Smooth muscle cell (in vitro differentiated cells): ENCODE measurements around the gene HM13. TPM values are rescaled to one million over a fixed set of nuclear protein-coding genes. Genes with fewer than 3 reads are reported as not detected.

Source experiments
- DNase-seq: peaks from one replicate; lab custom pipeline; 2025; ENCODE audit not compliant: unreplicated experiment; lab: John Stamatoyannopoulos, UW
- H2AFZ ChIP-seq: fragments of 200-600 bp; sonication (generic); 2 replicates; pipeline ENCODE4 v1.6.0; 2016; ENCODE audit warnings: antibody characterized with exemption, low read depth, mild to moderate bottlenecking
- H3F3A ChIP-seq: fragments of 200-600 bp; sonication (generic); 2 replicates; pipeline ENCODE4 v1.6.0; 2017; ENCODE audit warnings: antibody characterized with exemption, low read depth
- H3K27ac ChIP-seq: fragments of 200-600 bp; sonication (generic); 2 replicates; pipeline ENCODE4 v1.5.1; 2016; ENCODE audit warnings: low read depth, mild to moderate bottlenecking
- H3K27me3 ChIP-seq: fragments of 200-600 bp; sonication (generic); 2 replicates; pipeline ENCODE4 v1.6.1; 2016; ENCODE audit warnings: low read depth, mild to moderate bottlenecking
- H3K36me3 ChIP-seq: fragments of 200-600 bp; sonication (generic); 2 replicates; pipeline ENCODE4 v1.5.1; 2016; ENCODE audit warnings: low read depth
- H3K4me1 ChIP-seq: fragments of 200-600 bp; sonication (generic); 2 replicates; pipeline ENCODE4 v1.5.1; 2016; ENCODE audit warnings: low read depth
- H3K4me2 ChIP-seq: fragments of 200-600 bp; sonication (generic); 2 replicates; pipeline ENCODE4 v1.6.0; 2016; ENCODE audit warnings: mild to moderate bottlenecking
- H3K4me3 ChIP-seq: fragments of 200-600 bp; sonication (generic); 2 replicates; pipeline ENCODE4 v1.5.1; 2016; ENCODE audit warnings: mild to moderate bottlenecking
- H3K79me2 ChIP-seq: fragments of 200-600 bp; sonication (generic); 2 replicates; pipeline ENCODE4 v1.6.0; 2016; ENCODE audit warnings: low read depth, mild to moderate bottlenecking
- H3K9ac ChIP-seq: fragments of 200-600 bp; sonication (generic); 2 replicates; pipeline ENCODE4 v1.6.0; 2016; ENCODE audit warnings: low read depth
- H3K9me3 ChIP-seq: fragments of 200-600 bp; sonication (generic); replicated peaks from 2 replicates; pipeline ENCODE4 v1.5.1; 2016; ENCODE audit warnings: low read depth
- H4K20me1 ChIP-seq: fragments of 200-600 bp; sonication (generic); 2 replicates; pipeline ENCODE4 v1.6.0; 2016; ENCODE audit warnings: low read depth
- WGBS: methylation state at CpG from one replicate; pipeline ENCODE4 v1.1.7; 2016; ENCODE audit warnings: low lambda C conversion rate; 5-methylcytosine and 5-hydroxymethylcytosine counted together
- polyA plus RNA-seq: library from polyadenylated mRNA; unstranded; fragments of >200 nt; fragmentation: Nextera tagmentation; extraction: Ambion mirVana; gene quantifications from 2 replicates; pipeline ENCODE4 v1.2.1, GENCODE V29; 2016
- total RNA-seq: library from RNA; depleted of rRNA; stranded (reverse); fragments of >200 nt; gene quantifications from 2 replicates; pipeline ENCODE4 v1.2.3, GENCODE V29; 2014
- TF ChIP-seq, protein P1 (sequence below): fragments of 200-600 bp; sonication (generic); IDR thresholded peaks from 2 replicates; pipeline ENCODE4 v1.5.1; 2017; ENCODE audit warnings: borderline replicate concordance, mild to moderate bottlenecking, antibody characterized with exemption; ENCODE audit not compliant: insufficient read depth, poor library complexity, severe bottlenecking

Gene HM13
- total and polyA plus RNA-seq, 2 experiments from 2014 or later: 210 to 336 TPM

- Histone ChIP-seq H3K4me1 (no peaks in the 10 kb centered on the region), H3K4me3 (no peak overlapping the region), H2AFZ (no peak overlapping the region), H3K27me3 (no peaks in the 10 kb centered on the region), H3F3A (no peaks in the 10 kb centered on the region), H4K20me1 (peaks cover 100% of the 10 kb centered on the region), H3K79me2 (peaks cover 98% of the 10 kb centered on the region), H3K27ac (no peak overlapping the region), H3K9ac (no peak overlapping the region), H3K9me3 (no peaks in the 10 kb centered on the region), H3K4me2 (no peak overlapping the region), H3K36me3 (peaks cover 8% of the 10 kb centered on the region)
- TF ChIP-seq, protein P1, sequence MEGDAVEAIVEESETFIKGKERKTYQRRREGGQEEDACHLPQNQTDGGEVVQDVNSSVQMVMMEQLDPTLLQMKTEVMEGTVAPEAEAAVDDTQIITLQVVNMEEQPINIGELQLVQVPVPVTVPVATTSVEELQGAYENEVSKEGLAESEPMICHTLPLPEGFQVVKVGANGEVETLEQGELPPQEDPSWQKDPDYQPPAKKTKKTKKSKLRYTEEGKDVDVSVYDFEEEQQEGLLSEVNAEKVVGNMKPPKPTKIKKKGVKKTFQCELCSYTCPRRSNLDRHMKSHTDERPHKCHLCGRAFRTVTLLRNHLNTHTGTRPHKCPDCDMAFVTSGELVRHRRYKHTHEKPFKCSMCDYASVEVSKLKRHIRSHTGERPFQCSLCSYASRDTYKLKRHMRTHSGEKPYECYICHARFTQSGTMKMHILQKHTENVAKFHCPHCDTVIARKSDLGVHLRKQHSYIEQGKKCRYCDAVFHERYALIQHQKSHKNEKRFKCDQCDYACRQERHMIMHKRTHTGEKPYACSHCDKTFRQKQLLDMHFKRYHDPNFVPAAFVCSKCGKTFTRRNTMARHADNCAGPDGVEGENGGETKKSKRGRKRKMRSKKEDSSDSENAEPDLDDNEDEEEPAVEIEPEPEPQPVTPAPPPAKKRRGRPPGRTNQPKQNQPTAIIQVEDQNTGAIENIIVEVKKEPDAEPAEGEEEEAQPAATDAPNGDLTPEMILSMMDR: no peak
- 92% methylated on average over 6 of the region's 6 CpGs for WGBS
- no peak for DNase-seq
These were observed 8.5 kb downstream of the HM13 start for GRCh38 chr20:31522731-31523130.

DNA sequence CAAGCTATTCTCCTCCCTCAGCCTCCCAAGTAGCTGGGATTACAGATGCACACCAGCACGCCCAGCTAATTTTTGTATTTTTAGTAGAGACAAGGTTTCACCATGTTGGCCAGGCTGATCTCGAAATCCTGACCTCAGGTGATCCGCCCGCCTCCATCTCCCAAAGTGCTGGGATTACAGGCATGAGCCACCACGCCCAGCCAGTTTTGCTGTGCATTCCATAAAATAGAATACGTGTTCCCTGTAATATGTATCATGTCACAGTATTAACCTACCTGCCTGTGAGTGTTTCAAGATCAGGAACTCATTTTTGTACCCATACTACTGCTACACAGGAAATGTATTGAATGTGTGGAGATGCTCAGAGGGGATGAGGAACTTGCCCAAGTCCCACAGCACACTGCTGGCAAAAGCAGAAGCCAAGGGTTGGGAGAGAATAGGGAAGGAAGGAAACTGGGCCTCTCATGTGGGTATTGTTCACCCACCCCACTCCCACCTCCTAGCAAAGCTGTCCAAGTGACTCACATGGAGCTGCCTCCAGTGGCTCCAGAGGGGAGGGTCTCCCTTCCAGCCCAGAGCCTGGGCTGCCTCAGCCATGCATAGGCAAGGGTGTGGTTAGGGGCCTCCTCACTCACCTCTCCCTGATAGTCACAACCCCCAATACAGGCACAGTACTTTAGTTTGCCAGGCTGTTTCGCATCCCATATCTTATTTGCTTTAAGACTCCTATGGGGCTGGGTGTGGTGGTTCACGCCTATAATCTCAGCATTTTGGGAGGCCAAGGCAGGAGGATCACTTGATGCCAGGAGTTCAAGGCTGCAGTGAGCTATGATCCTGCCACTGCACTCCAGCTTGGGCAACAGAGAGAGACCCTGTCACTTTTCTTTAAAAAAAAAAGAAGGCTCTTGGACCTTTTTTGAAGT, 9.4 kb downstream of the HM13 start:
- no peak for DNase-seq
- H4K20me1 ChIP-seq: peaks cover 100% of the 10 kb centered on the region
- peaks cover 8% of the 10 kb centered on the region for H3K36me3 ChIP-seq
- H3K27me3 ChIP-seq: no peaks in the 10 kb centered on the region
- H3K4me1 ChIP-seq: no peaks in the 10 kb centered on the region
- no peaks in the 10 kb centered on the region for H3F3A ChIP-seq
- no peak overlapping the region for H3K9ac ChIP-seq
- peaks cover 97% of the 10 kb centered on the region for H3K79me2 ChIP-seq
- no peak overlapping the region for H3K27ac ChIP-seq
- TF ChIP-seq, protein P1: no peak
- no peaks in the 10 kb centered on the region for H3K9me3 ChIP-seq
- no peak overlapping the region for H2AFZ ChIP-seq
- H3K4me2 ChIP-seq: no peak overlapping the region
- no peak overlapping the region for H3K4me3 ChIP-seq
- 94% methylated on average over 8 of the region's 8 CpGs for WGBS

DNA sequence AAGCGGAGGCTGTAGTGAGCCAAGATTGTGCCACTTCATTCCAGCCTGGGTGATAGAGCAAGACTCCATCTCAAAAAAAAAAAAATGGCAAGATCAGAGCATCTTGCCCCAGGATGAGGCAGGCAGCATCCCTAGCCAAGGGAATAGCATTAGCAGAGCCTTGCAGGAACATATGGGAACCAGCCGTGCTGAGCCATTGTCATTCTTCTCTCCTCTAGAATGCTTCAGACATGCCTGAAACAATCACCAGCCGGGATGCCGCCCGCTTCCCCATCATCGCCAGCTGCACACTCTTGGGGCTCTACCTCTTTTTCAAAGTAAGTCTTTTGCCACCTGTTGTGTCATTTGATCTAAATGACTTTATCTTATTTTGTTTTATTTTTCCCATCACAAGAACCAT, 13.0 kb downstream of the HM13 start:
- no peak for DNase-seq
- Histone ChIP-seq H2AFZ (no peak overlapping the region), H3K4me1 (no peaks in the 10 kb centered on the region), H3K27me3 (no peaks in the 10 kb centered on the region), H3F3A (no peaks in the 10 kb centered on the region), H4K20me1 (peaks cover 100% of the 10 kb centered on the region), H3K9ac (no peak overlapping the region), H3K79me2 (peaks cover 91% of the 10 kb centered on the region), H3K36me3 (peaks cover 22% of the 10 kb centered on the region), H3K4me2 (no peak overlapping the region), H3K4me3 (no peak overlapping the region), H3K27ac (no peak overlapping the region), H3K9me3 (no peaks in the 10 kb centered on the region)
- 96% methylated on average over 6 of the region's 6 CpGs for WGBS
- TF ChIP-seq, protein P1: no peak
